Neutrophil (primary cell): ENCODE measurements around the gene PRKCQ.

Source experiments
- H3K27ac ChIP-seq: fragments of 200-600 bp; sonication (generic); 2 replicates; pipeline ENCODE4 v1.5.1; 2016; ENCODE audit warnings: mild to moderate bottlenecking, moderate library complexity
- H3K27me3 ChIP-seq: fragments of 200-600 bp; sonication (generic); 2 replicates; pipeline ENCODE4 v1.6.0; 2016; ENCODE audit warnings: mild to moderate bottlenecking
- H3K36me3 ChIP-seq: fragments of 200-600 bp; sonication (generic); 2 replicates; pipeline ENCODE4 v1.5.1; 2017
- H3K4me1 ChIP-seq, 2 experiments: fragments of 200-600 bp in 1 of 2; sonication (generic) in 1 of 2; 1 replicate in 1 of 2; 2 replicates in 1 of 2; pipeline versions ENCODE4 v1.5.1 to v1.6.1; 2013 to 2016; ENCODE audit warnings: low read depth in 1 of 2, low read length in 1 of 2, mild to moderate bottlenecking in 1 of 2, moderate library complexity in 1 of 2; ENCODE audit not compliant: control insufficient read depth in 1 of 2, insufficient read depth in 1 of 2
- H3K4me3 ChIP-seq, 2 experiments: fragments of 200-600 bp in 1 of 2; sonication (generic) in 1 of 2; 1 replicate in 1 of 2; 2 replicates in 1 of 2; pipeline ENCODE4 v1.5.1; 2013 to 2016; ENCODE audit warnings: low read depth in 1 of 2, low read length in 1 of 2, mild to moderate bottlenecking in 1 of 2, moderate library complexity in 1 of 2
- H3K9me3 ChIP-seq: fragments of 200-600 bp; sonication (generic); 2 replicates; pipeline ENCODE4 v1.5.1; 2016
- CTCF ChIP-seq: fragments of 200-600 bp; sonication (generic); IDR thresholded peaks from 2 replicates; pipeline ENCODE4 v1.5.1; 2016; ENCODE audit warnings: antibody characterized with exemption

PRKCQ gene

GRCh38 chr10:6394084-6394483 lies 186.0 kb downstream of the PRKCQ start:
- peak overlapping the region; percentile 60 for H3K27ac ChIP-seq
- H3K36me3 ChIP-seq: no peaks in the 10 kb centered on the region
- no peaks in the 10 kb centered on the region for H3K27me3 ChIP-seq
- no peak overlapping the region for H3K4me3 ChIP-seq
- no peak for TF ChIP-seq CTCF
- peaks cover 67 to 71% of the 10 kb centered on the region in 2 experiments for H3K4me1 ChIP-seq
- H3K9me3 ChIP-seq: no peaks in the 10 kb centered on the region

DNA sequence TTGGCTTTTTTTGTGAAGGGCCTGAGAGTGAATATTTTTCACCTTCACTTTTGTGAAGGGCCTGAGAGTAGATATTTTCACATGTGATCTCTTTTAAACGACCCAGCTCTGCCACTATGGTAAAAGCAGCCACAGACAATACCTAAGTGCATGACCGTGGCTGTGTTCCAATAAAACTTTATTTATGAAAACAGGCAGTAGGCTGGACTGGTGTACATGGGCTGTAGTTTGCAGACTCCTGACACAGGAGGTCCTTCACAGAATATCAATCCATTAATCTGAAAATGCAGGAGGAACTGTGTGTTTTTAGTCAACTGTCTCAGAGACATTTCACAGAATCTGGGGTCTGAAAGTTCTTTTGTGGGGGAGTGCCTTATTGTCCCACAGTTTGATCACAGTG lies 186.9 kb downstream of the PRKCQ start:
- no peak for TF ChIP-seq CTCF
- Histone ChIP-seq H3K4me1 (peaks cover 58 to 62% of the 10 kb centered on the region in 2 experiments), H3K9me3 (no peaks in the 10 kb centered on the region), H3K27me3 (no peaks in the 10 kb centered on the region), H3K4me3 (no peak overlapping the region), H3K36me3 (no peaks in the 10 kb centered on the region), H3K27ac (no peak overlapping the region)

- Histone ChIP-seq H3K9me3 (no peaks in the 10 kb centered on the region), H3K27ac (peak overlapping the region; percentile 72), H3K27me3 (no peaks in the 10 kb centered on the region), H3K4me3 (no peak overlapping the region), H3K36me3 (no peaks in the 10 kb centered on the region), H3K4me1 (peaks cover 47 to 50% of the 10 kb centered on the region in 2 experiments)
- TF ChIP-seq CTCF: no peak
Measured at GRCh38 chr10:6390213-6390845, 189.7 kb downstream of the PRKCQ start.

GRCh38 chr10:6388261-6388893 lies 191.7 kb downstream of the PRKCQ start:
- Histone ChIP-seq H3K36me3 (no peaks in the 10 kb centered on the region), H3K27me3 (no peaks in the 10 kb centered on the region), H3K4me3 (no peak overlapping the region), H3K27ac (peak overlapping the region; percentile 6), H3K4me1 (peaks cover 53% of the 10 kb centered on the region in 2 experiments), H3K9me3 (no peaks in the 10 kb centered on the region)
- TF ChIP-seq CTCF: no peak

GRCh38 chr10:6386960-6387359 lies 193.1 kb downstream of the PRKCQ start:
- Histone ChIP-seq H3K27me3 (no peaks in the 10 kb centered on the region), H3K4me1 (peaks cover 65% of the 10 kb centered on the region in 2 experiments)

More at GRCh38 chr10:6386960-6387359, 193.1 kb downstream of the PRKCQ start:
- TF ChIP-seq CTCF: no peak
- H3K36me3 ChIP-seq: no peaks in the 10 kb centered on the region
- no peak overlapping the region for H3K4me3 ChIP-seq
- no peaks in the 10 kb centered on the region for H3K9me3 ChIP-seq
- no peak overlapping the region for H3K27ac ChIP-seq
